T-cell (primary cell): ENCODE data around the gene D2HGDH. TPM values are rescaled to one million over a fixed set of nuclear protein-coding genes. Genes with fewer than 3 reads are reported as not detected.
A peak's percentile ranks its signal among the peaks of the same experiment; 100 is the strongest.

Experiments used
- ATAC-seq, 4 experiments: fragments of 200-7000 bp in 3 of 4; fragments of 150-1000 bp in 1 of 4; cut with Tn5 transposase; replicated peaks in 1 of 4; 1 replicate in 3 of 4; 2 replicates in 1 of 4; pipeline ENCODE4 v1.10.0; 2021; ENCODE audit warnings: moderate library complexity in 3 of 4, mild to moderate bottlenecking in 2 of 4, moderate number of reproducible peaks in 1 of 4
- CTCF ChIA-PET, 2 donors: fragments of 300-600 bp; sonication (Branson Sonifier 250); formaldehyde crosslinking; loops; one replicate each; lab custom pipeline; 2022; ENCODE audit warnings: antibody characterized with exemption in 2 of 2; lab: Charles Lee
- POLR2A ChIA-PET, 2 donors: fragments of 300-600 bp; sonication (Branson Sonifier 250); formaldehyde crosslinking; loops; one replicate each; lab custom pipeline; 2022; ENCODE audit warnings: antibody characterized with exemption in 2 of 2; lab: Charles Lee
- DNase-seq, 35 experiments: peaks; one replicate each; pipeline versions ENCODE4 v3.0.0 to v3.0.0-alpha.2; 2013 to 2023
- H3K27ac ChIP-seq: one replicate; pipeline ENCODE4 v1.5.1; 2013; ENCODE audit warnings: low read length
- H3K27me3 ChIP-seq, 2 experiments: replicated peaks in 1 of 2; 1 replicate in 1 of 2; 2 replicates in 1 of 2; pipeline versions ENCODE4 v1.6.1 to v1.7.0; 2013; ENCODE audit warnings: low read length in 1 of 2, mixed read lengths in 1 of 2; ENCODE audit not compliant: control insufficient read depth in 2 of 2, insufficient read depth in 2 of 2; ENCODE audit errors: extremely low read depth in 1 of 2
- H3K36me3 ChIP-seq, 2 donors: 1 replicate in 1 of 2; 2 replicates in 1 of 2; pipeline versions ENCODE4 v1.6.1 to v1.7.0; 2013; ENCODE audit warnings: low read length in 1 of 2; ENCODE audit not compliant: control insufficient read depth in 2 of 2, insufficient read depth in 1 of 2; ENCODE audit errors: extremely low read depth in 1 of 2
- H3K4me1 ChIP-seq, 2 experiments: 1 replicate in 1 of 2; 2 replicates in 1 of 2; pipeline versions ENCODE4 v1.6.1 to v1.7.0; 2013; ENCODE audit warnings: low read length in 2 of 2, mixed read lengths in 1 of 2; ENCODE audit not compliant: insufficient read depth in 2 of 2, control insufficient read depth in 1 of 2; ENCODE audit errors: extremely low read depth in 1 of 2
- H3K4me3 ChIP-seq, 2 donors: 1 replicate in 1 of 2; 2 replicates in 1 of 2; pipeline versions ENCODE4 v1.5.1 to v1.7.0; 2013; ENCODE audit warnings: mild to moderate bottlenecking in 2 of 2, low read length in 1 of 2, moderate library complexity in 1 of 2; ENCODE audit not compliant: control insufficient read depth in 1 of 2; ENCODE audit errors: extremely low read depth in 1 of 2
- H3K9me3 ChIP-seq: 2 replicates; pipeline ENCODE4 v1.7.0; 2013
- H3K27ac Mint-ChIP-seq, 2 donors: one replicate each; pipeline ENCODE4 v1.8.0; 2020 to 2021; ENCODE audit warnings: mild to moderate bottlenecking in 2 of 2, mixed read lengths in 2 of 2
- H3K27me3 Mint-ChIP-seq, 2 donors: one replicate each; pipeline ENCODE4 v1.8.0; 2021 to 2022; ENCODE audit warnings: mixed read lengths in 2 of 2
- H3K36me3 Mint-ChIP-seq: one replicate; pipeline ENCODE4 v1.8.0; 2021; ENCODE audit warnings: mixed read lengths
- H3K4me1 Mint-ChIP-seq, 3 donors: one replicate each; pipeline ENCODE4 v1.8.0; 2020 to 2022; ENCODE audit warnings: mixed read lengths in 3 of 3, mild to moderate bottlenecking in 1 of 3
- H3K4me3 Mint-ChIP-seq, 3 donors: one replicate each; pipeline ENCODE4 v1.8.0; 2020 to 2022; ENCODE audit warnings: mild to moderate bottlenecking in 3 of 3, mixed read lengths in 3 of 3, moderate library complexity in 3 of 3
- H3K9me3 Mint-ChIP-seq, 3 donors: one replicate each; pipeline ENCODE4 v1.8.0; 2020 to 2022; ENCODE audit warnings: mixed read lengths in 3 of 3
- WGBS: methylation state at CpG from one replicate; pipeline ENCODE4 v1.1.5; 2013; ENCODE audit warnings: missing lambda C conversion rate; ENCODE audit not compliant: insufficient coverage; 5-methylcytosine and 5-hydroxymethylcytosine counted together
- total RNA-seq, 35 experiments: library from RNA in 6 of 35; stranded (reverse) in 6 of 35; fragments of 120-200 nt in 1 of 35; gene quantifications; one replicate each; pipeline versions ENCODE4 v1.2.1 to v1.2.4 and lab custom pipeline; 2013 to 2026

The D2HGDH gene
- total RNA-seq, 5 donors from 2014 or later (not counting 1 experiment from before 2014, with no cell fraction given): 48.6 to 58.3 (median 54.0) TPM

- DNase-seq (no peak), ATAC-seq (no peak)
- no peaks in the 10 kb centered on the region for H3K9me3 Mint-ChIP-seq
- ChIA-PET POLR2A (no interaction called here), CTCF (no interaction called here)
- no peaks in the 10 kb centered on the region for H3K9me3 ChIP-seq
- peaks cover 5 to 16% of the 10 kb centered on the region in 2 experiments for H3K4me1 ChIP-seq
- no peak overlapping the region for H3K27ac ChIP-seq
- no peaks in the 10 kb centered on the region for H3K36me3 Mint-ChIP-seq
- H3K36me3 ChIP-seq: no peaks in the 10 kb centered on the region
- H3K27me3 ChIP-seq: peaks cover 0 to 29% of the 10 kb centered on the region in 2 experiments
- H3K27me3 Mint-ChIP-seq: peaks cover 0 to 10% of the 10 kb centered on the region in 2 donors
- H3K4me3 ChIP-seq: no peak overlapping the region
- H3K27ac Mint-ChIP-seq: no peak overlapping the region
- H3K4me1 Mint-ChIP-seq: peaks cover 4 to 13% (median 9%) of the 10 kb centered on the region in 3 donors
- H3K4me3 Mint-ChIP-seq: peak overlapping the region in 1 of 3 donors; percentile 4
- WGBS: 88% methylated on average over 14 of the region's 17 CpGs
Measured at GRCh38 chr2:241808051-241808720, 73.8 kb downstream of the D2HGDH start.

- peaks cover 0 to 29% of the 10 kb centered on the region in 2 experiments for H3K27me3 ChIP-seq
- H3K4me1 ChIP-seq: peaks cover 4 to 16% of the 10 kb centered on the region in 2 experiments
- DNase-seq (peak in 1 of 35 experiments; percentile 3), ATAC-seq (no peak)
- H3K4me3 Mint-ChIP-seq: peak within 1 kb of the TSS in 1 of 3 donors; percentile 4
- H3K4me1 Mint-ChIP-seq: peaks cover 0 to 11% (median 6%) of the 10 kb centered on the region in 3 donors
- no peak within 1 kb of the TSS for H3K27ac Mint-ChIP-seq
- no peak within 1 kb of the TSS for H3K27ac ChIP-seq
- H3K36me3 Mint-ChIP-seq: no peaks in the 10 kb centered on the region
- no peaks in the 10 kb centered on the region for H3K9me3 Mint-ChIP-seq
- H3K36me3 ChIP-seq: no peaks in the 10 kb centered on the region
- whole genome bisulfite sequencing: 91% methylated on average over 28 of the region's 31 CpGs
- H3K27me3 Mint-ChIP-seq: peaks cover 0 to 7% of the 10 kb centered on the region in 2 donors
- H3K9me3 ChIP-seq: no peaks in the 10 kb centered on the region
- ChIA-PET POLR2A (no interaction called here), CTCF (no interaction called here)
- H3K4me3 ChIP-seq: no peak within 1 kb of the TSS
Measured at GRCh38 chr2:241808721-241809382, 74.4 kb downstream of the D2HGDH start, which contains the start of gene NEU4. TSS of gene NEU4 (plus strand) at chr2:241809193. CDS start at chr2:241814485, 5,292 bp downstream.

DNA sequence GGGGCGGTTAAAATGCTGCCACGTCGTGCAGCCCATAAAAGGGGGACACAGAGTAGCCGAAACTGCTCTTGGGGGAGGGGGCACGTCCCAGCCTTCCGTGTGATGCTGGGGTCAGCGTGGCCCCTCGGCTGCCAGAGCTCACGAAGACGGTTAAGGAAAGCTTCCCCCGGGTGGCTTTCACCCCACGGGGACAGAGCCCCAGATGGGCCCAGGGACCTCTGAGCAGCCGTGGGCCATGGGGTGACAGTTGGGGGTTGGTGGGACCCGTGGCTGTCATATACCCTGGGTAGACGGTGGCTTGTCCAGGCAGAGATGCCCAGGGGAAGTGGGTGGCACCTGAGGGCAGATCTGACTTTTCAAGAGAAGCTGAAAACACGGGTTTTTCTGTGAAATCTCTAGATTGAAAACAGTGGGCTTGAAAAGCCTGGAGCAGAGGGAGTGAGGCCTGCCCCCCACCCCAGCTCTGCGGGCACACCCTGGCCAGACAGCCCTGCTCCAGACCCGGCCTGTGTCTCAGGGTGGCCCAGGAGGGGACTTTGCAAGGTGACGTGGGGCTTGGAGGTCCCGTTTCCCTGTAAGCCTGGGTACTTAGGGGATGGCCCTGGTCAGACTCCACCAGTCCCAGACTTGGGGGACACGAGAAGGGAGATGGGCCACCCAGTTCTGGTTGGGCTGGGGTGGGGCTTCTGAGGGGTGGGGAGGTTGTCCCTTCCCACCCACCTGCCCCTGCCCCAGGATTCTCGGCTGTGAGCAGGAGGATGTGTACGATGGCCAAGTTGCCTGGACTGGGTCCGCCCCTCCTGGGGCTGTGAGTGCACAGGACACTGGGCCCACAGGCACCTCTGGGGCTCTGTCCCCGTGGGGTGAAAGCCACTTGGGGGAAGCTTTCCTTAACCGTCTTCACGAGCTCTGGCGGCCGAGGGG lies 75.2 kb downstream of the D2HGDH start:
- H3K4me3 ChIP-seq: no peak overlapping the region
- H3K36me3 ChIP-seq: no peaks in the 10 kb centered on the region
- H3K9me3 ChIP-seq: no peaks in the 10 kb centered on the region
- ATAC-seq (no peak), DNase-seq (peak in 1 of 35 experiments; percentile 7)
- Mint-ChIP-seq H3K9me3 (no peaks in the 10 kb centered on the region), H3K36me3 (no peaks in the 10 kb centered on the region), H3K4me1 (peaks cover 0 to 10% (median 4%) of the 10 kb centered on the region in 3 donors), H3K4me3 (no peak overlapping the region), H3K27me3 (peaks cover 0 to 6% of the 10 kb centered on the region in 2 donors), H3K27ac (no peak overlapping the region)
- ChIA-PET CTCF (no interaction called here), POLR2A (no interaction called here)
- H3K4me1 ChIP-seq: peaks cover 0 to 8% of the 10 kb centered on the region in 2 experiments
- peaks cover 0 to 21% of the 10 kb centered on the region in 2 experiments for H3K27me3 ChIP-seq
- no peak overlapping the region for H3K27ac ChIP-seq
- 72% methylated on average over 27 of the region's 29 CpGs for WGBS

DNA sequence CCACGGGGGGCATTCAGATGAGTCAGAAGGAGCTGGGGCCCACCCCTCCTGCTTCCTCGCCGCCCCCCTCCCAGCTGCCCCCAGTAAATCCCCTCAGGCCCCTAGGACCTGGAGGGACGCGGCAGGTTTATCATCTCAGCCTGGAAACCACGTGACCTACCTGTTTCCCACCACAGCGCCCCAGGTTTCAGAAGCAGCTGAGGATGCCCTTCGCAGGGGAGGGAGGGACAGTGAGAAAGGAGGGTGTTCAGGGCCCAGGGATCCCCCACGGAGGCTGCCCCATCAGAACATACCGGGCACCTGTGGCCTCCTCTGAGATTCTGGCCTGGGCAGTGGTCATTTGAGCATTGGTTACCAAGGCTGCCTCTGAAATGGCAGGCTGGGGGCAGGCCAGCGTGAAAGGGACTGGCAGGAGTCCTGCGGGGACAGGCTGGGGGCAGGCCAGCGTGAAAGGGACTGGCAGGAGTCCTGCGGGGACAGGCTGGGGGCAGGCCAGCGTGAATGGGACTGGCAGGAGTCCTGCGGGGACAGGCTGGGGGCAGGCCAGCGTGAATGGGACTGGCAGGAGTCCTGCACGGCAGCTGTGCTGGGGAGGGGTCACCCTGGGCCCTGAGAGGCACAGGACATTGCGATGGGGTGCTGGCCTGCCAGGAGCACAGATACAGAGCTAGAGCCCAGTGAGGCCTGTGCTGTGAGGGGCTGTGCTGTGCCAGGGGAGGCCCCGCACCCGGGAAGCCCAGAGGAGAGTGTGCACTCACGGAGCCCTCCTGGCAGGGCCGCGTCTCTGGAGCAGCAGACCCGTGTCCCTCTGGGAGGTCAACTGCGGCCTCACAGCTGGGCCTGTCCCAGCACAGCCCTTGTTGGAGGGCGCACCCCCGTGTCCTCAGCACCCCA lies 76.1 kb downstream of the D2HGDH start:
- Mint-ChIP-seq H3K9me3 (no peaks in the 10 kb centered on the region), H3K27ac (no peak overlapping the region), H3K27me3 (peaks cover 0 to 3% of the 10 kb centered on the region in 2 donors), H3K4me1 (peaks cover 0 to 9% (median 0%) of the 10 kb centered on the region in 3 donors), H3K36me3 (no peaks in the 10 kb centered on the region), H3K4me3 (no peak overlapping the region)
- peaks cover 0 to 4% of the 10 kb centered on the region in 2 experiments for H3K4me1 ChIP-seq
- ATAC-seq (no peak), DNase-seq (peak in 1 of 35 experiments; percentile 7)
- no peaks in the 10 kb centered on the region for H3K9me3 ChIP-seq
- POLR2A ChIA-PET: no interaction called here
- no peak overlapping the region for H3K27ac ChIP-seq
- no peak overlapping the region for H3K4me3 ChIP-seq
- no peaks in the 10 kb centered on the region for H3K36me3 ChIP-seq
- CTCF ChIA-PET: no interaction called here
- 89% methylated on average over 19 of the region's 28 CpGs for WGBS
- H3K27me3 ChIP-seq: peaks cover 0 to 17% of the 10 kb centered on the region in 2 experiments

- Mint-ChIP-seq H3K36me3 (no peaks in the 10 kb centered on the region), H3K9me3 (no peaks in the 10 kb centered on the region), H3K4me3 (no peak overlapping the region), H3K27me3 (peaks cover 0 to 3% of the 10 kb centered on the region in 2 donors), H3K27ac (no peak overlapping the region), H3K4me1 (peaks cover 0 to 9% (median 0%) of the 10 kb centered on the region in 3 donors)
- ATAC-seq (no peak), DNase-seq (peak in 1 of 35 experiments; percentile 3)
- no peak overlapping the region for H3K27ac ChIP-seq
- CTCF ChIA-PET: no interaction called here
- POLR2A ChIA-PET: no interaction called here
- no peak overlapping the region for H3K4me3 ChIP-seq
- no peaks in the 10 kb centered on the region for H3K36me3 ChIP-seq
- H3K9me3 ChIP-seq: no peaks in the 10 kb centered on the region
- H3K4me1 ChIP-seq: peaks cover 0 to 4% of the 10 kb centered on the region in 2 experiments
- 87% methylated on average over 21 of the region's 27 CpGs for WGBS
- peaks cover 0 to 21% of the 10 kb centered on the region in 2 experiments for H3K27me3 ChIP-seq
Measured at GRCh38 chr2:241811201-241811951, 76.9 kb downstream of the D2HGDH start.
